Measurements from ENCODE around the gene UST.

GRCh38 chr6:148945301-148946021 lies 198.6 kb downstream of the UST start:
- TF ChIP-seq POLR2A (IDR thresholded peaks at IDR 0.05) (no peak), CTCF (IDR thresholded peaks at IDR 0.05) (no peak)
